Activated naive CD4-positive, alpha-beta T cell treated with anti-CD3 and anti-CD28 coated beads, Interleukin-2, amount 50 U/mL, for 24 hours (primary cell): ENCODE data around the gene RAB17.
A peak's percentile ranks its signal among the peaks of the same experiment; 100 is the strongest.

ENCODE experiments used
- H3K27ac Mint-ChIP-seq: one replicate; pipeline ENCODE4 v1.8.0; 2021; ENCODE audit warnings: mild to moderate bottlenecking, mixed read lengths
- H3K27me3 Mint-ChIP-seq: one replicate; pipeline ENCODE4 v1.8.0; 2021; ENCODE audit warnings: mixed read lengths
- H3K36me3 Mint-ChIP-seq: one replicate; pipeline ENCODE4 v1.8.0; 2021; ENCODE audit warnings: mixed read lengths
- H3K4me1 Mint-ChIP-seq: one replicate; pipeline ENCODE4 v1.8.0; 2021; ENCODE audit warnings: mixed read lengths
- H3K4me3 Mint-ChIP-seq: one replicate; pipeline ENCODE4 v1.8.0; 2021; ENCODE audit warnings: mild to moderate bottlenecking, mixed read lengths
- H3K9me3 Mint-ChIP-seq: one replicate; pipeline ENCODE4 v1.8.0; 2021; ENCODE audit warnings: mixed read lengths

RAB17 gene

DNA sequence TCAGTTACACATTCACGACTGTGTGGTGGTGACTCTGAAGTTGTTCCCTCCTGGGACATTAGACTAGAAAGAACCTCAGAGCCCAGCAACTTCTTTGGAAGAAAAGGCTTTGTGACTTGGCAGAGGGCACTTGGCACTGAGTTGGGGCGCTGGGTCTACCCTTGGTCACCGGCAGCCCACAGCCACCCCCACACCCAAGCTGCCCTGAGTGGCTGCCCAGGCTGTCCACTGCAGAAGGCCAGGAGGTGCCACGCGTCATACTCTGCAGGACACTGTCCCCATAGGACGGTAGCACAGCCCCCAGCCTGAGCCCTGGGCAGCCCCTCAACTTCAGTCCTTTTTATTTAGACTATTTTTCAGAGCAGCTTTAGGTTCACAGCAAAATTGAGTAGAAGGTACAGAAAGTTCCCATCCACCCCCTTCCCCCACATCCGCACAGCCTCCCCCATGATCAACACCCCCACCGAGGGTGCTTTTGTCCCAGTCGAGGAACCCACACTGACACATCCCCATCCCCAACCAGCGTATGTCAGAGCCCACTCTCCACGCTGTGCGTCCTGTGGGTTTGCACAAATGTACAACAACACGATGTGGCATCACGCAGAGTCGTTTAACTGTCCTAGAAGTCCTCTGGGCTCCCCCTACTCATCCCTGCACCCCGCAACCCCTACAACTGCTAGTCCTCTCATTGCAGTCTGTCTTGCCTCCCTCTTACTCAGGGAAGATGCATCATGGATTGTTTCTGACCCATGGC lies 23.1 kb downstream of the RAB17 start:
- Mint-ChIP-seq H3K9me3 (no peaks in the 10 kb centered on the region), H3K4me1 (peaks cover 5% of the 10 kb centered on the region), H3K4me3 (no peak overlapping the region), H3K27ac (no peak overlapping the region), H3K36me3 (no peaks in the 10 kb centered on the region), H3K27me3 (no peaks in the 10 kb centered on the region)

DNA sequence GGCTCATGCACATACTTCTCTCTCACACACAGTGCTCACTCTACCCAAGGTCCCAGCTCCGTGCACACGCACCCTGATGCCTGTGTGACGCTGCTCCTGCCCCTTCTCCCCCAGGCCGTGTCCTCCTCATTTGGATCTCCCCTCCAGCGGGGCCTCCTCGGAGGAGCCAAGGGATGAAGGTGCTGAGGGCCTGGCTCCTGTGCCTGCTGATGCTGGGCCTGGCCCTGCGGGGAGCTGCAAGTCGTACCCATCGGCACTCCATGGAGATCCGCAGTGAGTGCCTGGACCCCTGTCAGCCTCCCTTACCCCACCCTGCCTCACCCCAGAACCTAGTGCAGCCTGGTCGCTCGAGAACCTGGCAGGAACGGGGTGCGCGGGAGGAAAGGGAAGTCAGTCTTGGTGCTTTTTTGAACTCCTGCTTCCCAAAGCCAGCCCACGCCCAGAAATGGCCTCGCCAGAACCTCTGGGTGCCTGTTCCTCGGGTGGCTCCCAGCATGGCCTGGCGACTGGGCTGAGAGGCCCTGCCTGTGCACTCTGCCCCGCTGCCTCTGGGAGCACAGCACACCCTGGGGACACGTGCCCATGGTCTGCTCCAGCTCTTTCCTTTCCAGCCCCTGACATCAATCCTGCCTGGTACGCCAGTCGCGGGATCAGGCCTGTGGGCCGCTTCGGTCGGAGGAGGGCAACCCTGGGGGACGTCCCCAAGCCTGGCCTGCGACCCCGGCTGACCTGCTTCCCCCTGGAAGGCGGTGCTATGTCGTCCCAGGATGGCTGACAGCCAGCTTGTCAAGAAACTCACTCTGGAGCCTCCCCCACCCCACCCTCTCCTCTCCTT lies 23.9 kb downstream of the RAB17 start, which contains the start of gene PRLH:
Gene PRLH, plus strand, starts transcription at position 174 of the 835 bp plus-strand sequence. Its CDS starts 0 bp downstream, at position 174.
- Mint-ChIP-seq H3K36me3 (no peaks in the 10 kb centered on the region), H3K9me3 (no peaks in the 10 kb centered on the region), H3K27me3 (no peaks in the 10 kb centered on the region), H3K4me3 (no peak within 1 kb of the TSS), H3K27ac (no peak within 1 kb of the TSS), H3K4me1 (no peaks in the 10 kb centered on the region)

DNA sequence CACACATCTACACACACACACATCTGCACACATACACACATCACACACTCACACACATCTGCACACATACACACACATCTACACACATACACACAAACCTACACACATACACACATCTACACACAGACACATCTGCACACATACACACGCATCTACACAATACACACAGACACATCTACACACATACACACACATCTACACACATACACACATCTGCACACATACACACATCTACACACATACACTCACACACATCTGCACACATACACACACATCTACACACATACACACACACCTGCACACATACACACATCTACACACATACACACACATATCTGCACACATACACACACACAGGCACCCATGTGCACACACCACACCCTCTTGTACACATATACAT lies 24.6 kb downstream of the RAB17 start:
- H3K9me3 Mint-ChIP-seq: no peaks in the 10 kb centered on the region
- H3K27me3 Mint-ChIP-seq: no peaks in the 10 kb centered on the region
- no peak overlapping the region for H3K27ac Mint-ChIP-seq
- no peaks in the 10 kb centered on the region for H3K4me1 Mint-ChIP-seq
- no peak overlapping the region for H3K4me3 Mint-ChIP-seq
- H3K36me3 Mint-ChIP-seq: no peaks in the 10 kb centered on the region

DNA sequence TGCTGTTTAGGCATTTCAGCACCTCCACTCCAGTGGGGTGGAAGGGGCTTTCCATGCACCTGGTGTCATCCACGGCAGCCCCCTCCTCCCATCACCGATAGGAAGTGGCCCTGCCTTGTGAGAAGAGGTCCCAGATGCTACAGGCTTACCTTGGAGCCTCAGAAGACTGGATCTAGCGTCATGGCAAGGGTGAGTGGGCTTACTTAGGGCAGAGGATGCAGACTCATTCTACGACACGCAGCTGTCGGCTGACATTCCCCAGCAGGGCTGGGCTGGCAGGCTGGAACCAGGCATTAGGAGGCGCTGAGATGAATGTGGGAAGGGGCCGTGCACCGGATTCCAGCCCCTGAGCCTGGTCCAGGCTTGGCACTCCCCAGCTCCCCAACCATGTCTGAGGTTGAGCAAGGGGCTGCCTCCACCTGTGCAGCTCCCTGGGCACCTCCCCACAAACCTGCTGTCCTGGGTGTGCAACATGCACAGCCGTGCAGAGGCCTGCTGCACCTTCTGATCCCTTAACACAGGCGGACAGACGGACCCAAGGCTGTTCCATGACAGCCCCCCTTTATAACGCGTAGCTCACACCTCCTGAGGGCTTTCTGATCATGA lies 25.9 kb downstream of the RAB17 start:
- Mint-ChIP-seq H3K27ac (no peak overlapping the region), H3K9me3 (no peaks in the 10 kb centered on the region), H3K27me3 (no peaks in the 10 kb centered on the region), H3K4me3 (no peak overlapping the region), H3K4me1 (no peaks in the 10 kb centered on the region), H3K36me3 (no peaks in the 10 kb centered on the region)

DNA sequence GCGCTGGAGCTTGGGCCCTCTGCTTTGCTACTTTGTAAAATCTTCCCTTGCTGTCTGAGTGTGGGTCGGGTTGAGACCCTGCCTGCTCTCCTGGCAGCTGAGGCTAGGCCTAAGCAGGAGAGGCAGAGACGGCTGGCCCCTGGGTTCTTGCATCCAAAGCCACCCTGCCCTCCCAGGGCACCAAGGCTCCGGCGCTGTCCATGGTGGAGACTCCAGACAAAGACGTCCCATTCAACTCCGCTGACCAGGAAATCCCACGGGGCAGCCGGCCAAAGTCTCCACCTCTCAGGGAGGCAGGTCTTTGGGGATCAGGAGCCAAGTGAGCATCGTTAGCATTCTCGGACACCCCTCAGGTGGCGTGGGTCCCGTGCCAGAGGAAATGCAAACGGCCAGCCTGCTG lies 26.7 kb downstream of the RAB17 start:
- Mint-ChIP-seq H3K27me3 (no peaks in the 10 kb centered on the region), H3K36me3 (no peaks in the 10 kb centered on the region), H3K4me1 (no peaks in the 10 kb centered on the region), H3K9me3 (no peaks in the 10 kb centered on the region), H3K4me3 (no peak overlapping the region), H3K27ac (no peak overlapping the region)

DNA sequence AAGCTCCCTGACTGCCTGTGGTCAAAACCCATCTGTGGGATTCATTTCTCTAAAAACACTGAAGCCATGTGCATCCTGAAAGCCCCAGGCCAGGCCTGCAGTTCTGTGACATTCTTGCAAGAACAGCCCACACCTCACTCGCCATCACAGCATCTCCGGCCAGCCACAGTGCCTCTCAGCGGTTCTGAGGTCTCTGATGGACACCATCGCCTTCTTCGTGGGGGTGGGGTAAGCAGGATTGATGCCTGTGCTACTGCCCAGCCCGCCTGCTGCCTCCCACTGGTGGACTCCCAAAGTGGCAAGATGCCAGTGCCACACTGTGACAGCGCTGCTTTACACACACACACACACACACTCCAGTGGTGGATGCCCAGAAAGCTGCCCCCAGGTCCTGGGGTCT lies 29.3 kb downstream of the RAB17 start:
- Mint-ChIP-seq H3K9me3 (no peaks in the 10 kb centered on the region), H3K27ac (no peak overlapping the region), H3K36me3 (no peaks in the 10 kb centered on the region), H3K27me3 (no peaks in the 10 kb centered on the region), H3K4me3 (no peak overlapping the region), H3K4me1 (peaks cover 13% of the 10 kb centered on the region)

DNA sequence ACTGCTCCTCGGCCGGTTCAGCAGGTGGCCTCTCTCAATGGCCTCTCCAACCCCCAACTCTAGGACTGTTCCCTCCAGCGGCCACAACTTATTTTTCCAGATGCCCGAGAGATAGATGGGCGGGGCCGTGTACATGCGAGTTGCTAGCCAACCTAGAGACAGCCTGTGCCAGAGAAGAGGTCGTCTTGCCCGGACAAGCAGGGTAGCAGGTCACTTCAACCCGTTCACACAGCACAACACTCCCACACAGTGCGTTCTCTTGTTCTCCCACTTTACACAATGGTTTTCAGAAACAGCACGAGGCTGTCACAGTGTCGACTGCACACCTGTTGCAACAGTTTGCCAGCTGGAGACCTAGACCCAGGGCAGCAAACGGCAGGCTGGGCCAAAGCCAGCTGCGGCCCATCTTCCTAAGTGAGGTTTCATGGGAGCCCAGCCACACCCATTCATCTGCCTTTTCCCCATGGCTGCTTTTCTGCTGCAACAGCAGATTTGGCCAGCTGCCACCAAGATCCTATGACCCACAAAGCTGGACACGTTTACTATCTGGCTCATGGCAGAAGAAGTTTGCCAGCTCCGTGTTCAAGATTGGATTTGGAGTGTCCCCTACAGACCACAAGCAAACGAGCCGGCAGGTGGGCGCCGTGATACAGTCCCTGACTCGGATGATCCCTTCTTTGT lies 31.4 kb downstream of the RAB17 start:
- H3K4me1 Mint-ChIP-seq: peaks cover 13% of the 10 kb centered on the region
- no peaks in the 10 kb centered on the region for H3K9me3 Mint-ChIP-seq
- no peak overlapping the region for H3K4me3 Mint-ChIP-seq
- H3K36me3 Mint-ChIP-seq: peaks cover 1% of the 10 kb centered on the region
- H3K27ac Mint-ChIP-seq: no peak overlapping the region
- H3K27me3 Mint-ChIP-seq: no peaks in the 10 kb centered on the region

DNA sequence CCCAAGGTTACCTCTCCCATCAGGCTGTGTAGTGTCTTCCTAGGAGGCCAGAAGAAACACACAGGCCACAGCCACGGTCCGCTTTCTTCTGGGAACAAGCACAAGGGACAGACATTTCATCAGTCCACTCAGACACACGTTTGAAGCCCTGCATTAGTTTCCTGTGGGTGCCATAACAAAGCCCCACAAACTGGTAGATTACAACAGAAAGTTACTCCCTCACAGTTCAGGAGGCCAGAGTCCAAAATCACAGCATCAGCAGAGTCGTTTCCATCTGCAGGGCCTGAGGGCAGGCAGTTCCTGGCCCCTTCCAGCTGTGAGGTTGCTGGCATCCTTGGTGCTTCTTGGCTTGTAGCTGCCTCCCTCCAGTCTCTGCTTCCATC lies 32.9 kb downstream of the RAB17 start:
- Mint-ChIP-seq H3K27me3 (no peaks in the 10 kb centered on the region), H3K4me1 (peaks cover 13% of the 10 kb centered on the region), H3K4me3 (peak overlapping the region; percentile 40), H3K9me3 (no peaks in the 10 kb centered on the region), H3K27ac (no peak overlapping the region), H3K36me3 (peaks cover 1% of the 10 kb centered on the region)

DNA sequence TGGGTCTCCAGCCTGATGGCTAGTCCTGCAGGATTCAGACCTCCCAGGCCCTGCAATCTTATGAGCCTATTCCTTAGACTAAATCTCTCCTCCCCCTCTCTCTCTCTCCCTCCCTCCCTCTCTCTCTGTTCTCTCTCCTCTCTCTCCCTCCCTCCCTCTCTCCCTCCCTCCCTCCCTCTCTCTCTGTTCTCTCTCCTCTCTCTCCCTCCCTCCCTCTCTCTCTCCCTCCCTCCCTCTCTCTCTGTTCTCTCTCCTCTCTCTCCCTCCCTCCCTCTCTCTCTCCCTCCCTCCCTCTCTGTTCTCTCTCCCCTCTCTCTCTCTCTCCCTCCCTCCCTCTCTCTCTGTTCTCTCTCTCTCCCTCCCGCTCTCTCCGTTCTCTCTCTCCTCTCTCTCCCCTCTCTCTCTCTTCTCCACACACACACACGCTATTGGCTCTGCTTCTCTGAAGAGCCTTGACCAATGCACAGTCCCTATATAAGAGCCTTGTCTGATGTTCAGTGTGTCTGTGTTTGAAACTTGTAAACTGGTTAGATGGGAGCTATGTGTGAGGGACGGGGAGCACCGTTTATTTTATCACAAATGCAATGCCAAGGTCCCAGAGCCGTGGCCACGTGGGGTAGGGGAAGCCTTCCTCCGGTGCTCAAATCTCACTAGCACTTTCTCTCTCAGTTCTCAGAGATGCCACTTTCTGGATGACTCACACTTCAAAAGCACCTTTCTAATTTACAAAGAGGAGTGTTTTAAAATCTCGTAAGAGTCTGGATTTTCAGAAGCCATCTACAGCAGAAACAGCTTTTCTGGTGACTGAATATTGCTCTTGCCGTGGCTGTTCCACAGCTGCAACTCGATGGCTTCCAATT lies 33.5 kb downstream of the RAB17 start:
- Mint-ChIP-seq H3K27me3 (no peaks in the 10 kb centered on the region), H3K27ac (no peak overlapping the region), H3K4me3 (peak overlapping the region; percentile 40)

DNA sequence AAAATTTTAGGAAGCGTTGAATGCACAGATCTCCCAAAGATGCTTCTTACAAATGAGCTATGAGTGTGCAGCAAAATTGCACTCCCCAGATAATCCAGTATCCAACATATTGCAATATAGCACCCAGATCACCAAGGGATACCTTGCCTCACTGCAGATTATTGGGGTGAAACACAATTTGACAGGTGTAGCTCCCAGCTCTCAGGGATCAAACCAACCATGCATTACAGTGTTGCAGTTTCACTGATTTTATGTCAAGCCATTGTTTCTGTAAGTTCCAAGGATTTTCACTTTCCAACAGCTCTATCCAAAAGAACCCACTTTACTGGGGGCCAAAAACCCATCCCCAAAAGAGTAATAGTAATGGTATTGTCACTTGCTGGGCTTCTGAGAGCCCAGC lies 35.0 kb downstream of the RAB17 start:
- Mint-ChIP-seq H3K36me3 (peaks cover 1% of the 10 kb centered on the region), H3K4me1 (peaks cover 13% of the 10 kb centered on the region), H3K27me3 (no peaks in the 10 kb centered on the region), H3K9me3 (no peaks in the 10 kb centered on the region), H3K4me3 (no peak overlapping the region), H3K27ac (no peak overlapping the region)

More for the DNA sequence above, 33.5 kb downstream of the RAB17 start:
- no peaks in the 10 kb centered on the region for H3K9me3 Mint-ChIP-seq
- H3K4me1 Mint-ChIP-seq: peaks cover 13% of the 10 kb centered on the region
- peaks cover 1% of the 10 kb centered on the region for H3K36me3 Mint-ChIP-seq

DNA sequence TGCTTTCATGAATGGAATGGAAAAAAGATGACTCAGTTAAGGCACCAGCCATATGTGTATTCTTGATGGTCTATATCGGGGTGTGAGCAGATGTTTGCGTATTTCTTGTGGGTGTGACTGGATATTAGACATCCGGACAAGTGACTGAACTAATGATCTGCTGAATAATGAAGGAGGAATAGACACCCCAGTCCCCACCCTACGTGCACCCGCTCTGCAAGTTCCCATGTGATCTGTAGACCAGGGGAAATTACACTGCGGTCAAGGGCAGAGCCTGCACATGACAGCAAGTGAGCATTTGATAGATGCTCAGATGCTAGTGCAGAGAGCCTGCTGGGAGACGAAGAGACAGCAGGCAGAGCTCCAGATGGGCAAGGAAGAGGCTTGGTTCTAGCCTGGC lies 36.6 kb downstream of the RAB17 start:
- no peak overlapping the region for H3K4me3 Mint-ChIP-seq
- peaks cover 1% of the 10 kb centered on the region for H3K36me3 Mint-ChIP-seq
- H3K4me1 Mint-ChIP-seq: peaks cover 13% of the 10 kb centered on the region
- no peak overlapping the region for H3K27ac Mint-ChIP-seq
- no peaks in the 10 kb centered on the region for H3K9me3 Mint-ChIP-seq
- no peaks in the 10 kb centered on the region for H3K27me3 Mint-ChIP-seq

DNA sequence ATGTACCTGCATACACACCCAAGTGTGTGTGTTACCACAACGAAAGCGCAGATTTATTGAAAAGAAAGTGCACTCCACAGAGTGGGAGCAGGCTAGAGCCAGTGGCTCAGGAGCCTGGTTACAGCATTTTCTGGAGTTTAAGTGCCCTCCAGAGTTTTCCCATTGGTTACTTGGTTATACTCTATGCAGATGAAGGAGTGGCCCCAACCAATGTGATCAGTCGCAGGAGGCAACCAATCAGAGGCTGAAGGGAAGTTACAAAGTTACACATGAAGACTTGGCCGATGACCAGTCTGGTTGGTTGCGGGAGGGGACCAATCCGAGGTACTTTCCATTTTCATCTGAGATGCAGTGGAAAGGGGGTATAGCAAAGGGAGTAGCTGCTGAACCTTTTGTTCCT lies 37.6 kb downstream of the RAB17 start:
- H3K27me3 Mint-ChIP-seq: no peaks in the 10 kb centered on the region
- no peaks in the 10 kb centered on the region for H3K9me3 Mint-ChIP-seq
- no peak overlapping the region for H3K4me3 Mint-ChIP-seq
- peaks cover 11% of the 10 kb centered on the region for H3K4me1 Mint-ChIP-seq
- peaks cover 1% of the 10 kb centered on the region for H3K36me3 Mint-ChIP-seq
- no peak overlapping the region for H3K27ac Mint-ChIP-seq

DNA sequence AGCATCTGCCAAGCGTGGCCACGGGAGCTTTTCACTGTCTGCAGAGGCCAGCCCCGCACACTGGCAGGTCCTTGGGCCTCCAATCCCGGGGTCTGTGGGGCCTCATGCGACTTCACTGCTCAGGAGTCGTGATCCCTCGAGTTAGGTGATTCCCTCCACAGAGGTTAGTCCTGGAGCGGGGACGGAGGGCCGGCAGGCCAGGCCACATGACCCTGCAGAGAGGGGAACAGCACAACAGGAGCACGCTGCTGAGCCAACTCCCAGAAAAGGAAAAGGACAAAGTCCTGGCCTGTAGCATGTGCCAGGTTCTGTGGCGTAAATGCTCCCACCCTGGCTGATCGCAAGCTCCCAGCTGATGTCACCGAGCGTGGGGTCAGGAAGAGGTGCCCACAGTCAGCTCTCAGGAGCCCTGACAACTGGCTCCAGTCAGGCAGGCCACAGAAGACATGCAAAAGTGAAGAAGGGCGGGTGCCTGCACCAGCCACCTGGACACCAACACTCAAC lies 39.4 kb downstream of the RAB17 start:
- H3K36me3 Mint-ChIP-seq: peaks cover 1% of the 10 kb centered on the region
- no peaks in the 10 kb centered on the region for H3K9me3 Mint-ChIP-seq
- no peaks in the 10 kb centered on the region for H3K4me1 Mint-ChIP-seq
- no peaks in the 10 kb centered on the region for H3K27me3 Mint-ChIP-seq
- H3K27ac Mint-ChIP-seq: no peak overlapping the region
- no peak overlapping the region for H3K4me3 Mint-ChIP-seq

DNA sequence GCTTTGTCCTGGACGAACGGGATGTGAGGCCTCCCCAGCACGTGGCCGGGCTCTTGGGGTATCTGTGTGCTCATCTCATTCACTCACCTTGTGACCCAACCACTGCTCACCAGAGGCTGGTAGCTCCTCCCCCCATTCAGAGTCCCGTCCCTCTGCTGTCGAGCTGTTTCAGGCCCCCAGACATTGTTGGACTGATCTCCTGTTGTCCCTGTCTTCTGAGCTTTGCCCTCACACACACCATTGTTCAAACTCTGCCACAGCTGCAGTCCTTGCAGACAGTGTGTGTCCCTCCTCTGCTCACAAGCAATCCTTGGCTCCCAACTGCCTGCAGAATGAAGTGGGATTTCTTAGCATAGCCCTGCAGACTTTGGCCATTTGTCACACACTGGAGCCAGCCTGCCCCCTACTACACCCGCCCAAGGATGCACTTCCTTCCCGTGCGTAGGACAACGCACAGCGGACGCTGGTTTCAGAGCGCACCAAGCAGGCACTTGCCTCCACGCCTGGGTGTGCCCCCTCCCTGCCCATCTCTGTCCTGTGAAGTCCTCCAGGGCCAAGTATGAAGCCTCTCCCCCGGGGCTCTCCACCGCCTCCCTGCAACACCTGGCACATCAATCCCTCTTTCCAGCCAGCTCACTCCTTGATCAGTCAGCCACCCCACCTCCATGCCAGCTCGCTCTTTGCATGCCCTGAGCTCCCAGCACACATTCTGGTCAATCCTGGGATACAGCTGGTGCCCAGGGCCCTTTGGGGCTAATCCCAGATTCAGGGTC lies 40.7 kb downstream of the RAB17 start:
- H3K4me1 Mint-ChIP-seq: no peaks in the 10 kb centered on the region
- H3K27me3 Mint-ChIP-seq: no peaks in the 10 kb centered on the region
- H3K4me3 Mint-ChIP-seq: no peak overlapping the region

More for the DNA sequence above, 40.7 kb downstream of the RAB17 start:
- H3K9me3 Mint-ChIP-seq: no peaks in the 10 kb centered on the region
- H3K27ac Mint-ChIP-seq: no peak overlapping the region
- no peaks in the 10 kb centered on the region for H3K36me3 Mint-ChIP-seq
